DOHH2 (cell line): Measurements from ENCODE around the gene RAET1E.

Experiments
- CTCF ChIP-seq: fragments of 200-600 bp; sonication (generic); IDR thresholded peaks from one replicate; pipeline ENCODE4 v1.5.1; 2014; ENCODE audit warnings: antibody characterized with exemption, mild to moderate bottlenecking, low read depth, low read length; ENCODE audit not compliant: poor library complexity, severe bottlenecking
- EZH2phosphoT487 ChIP-seq: fragments of 200-600 bp; sonication (generic); IDR thresholded peaks from 2 replicates; pipeline ENCODE4 v1.6.1; 2017; ENCODE audit warnings: borderline replicate concordance, mild to moderate bottlenecking, antibody characterized with exemption, low read length, moderate library complexity, mixed read lengths

- TF ChIP-seq CTCF = no peak
- TF ChIP-seq EZH2phosphoT487 = no peak
Measured at GRCh38 chr6:149855040-149855654, 42.8 kb downstream of the RAET1E start.
